A673 (cell line): Measurements from ENCODE around the gene DPF1.

Source experiments
- EZH2 ChIP-seq: fragments of 200-600 bp; sonication (generic); IDR thresholded peaks from 2 replicates; pipeline ENCODE4 v1.6.1; 2017; ENCODE audit warnings: borderline replicate concordance, low read depth, mild to moderate bottlenecking, mixed read lengths, antibody characterized with exemption, low read length; ENCODE audit not compliant: poor library complexity, severe bottlenecking
- TF ChIP-seq, protein P1 (sequence below): fragments of 300-800, 200-600 bp; sonication (generic); conservative IDR thresholded peaks from 2 replicates; pipeline ENCODE4 v1.5.1; 2017; ENCODE audit warnings: low read depth, mild to moderate bottlenecking, antibody characterized with exemption, low read length, moderate library complexity, mixed read lengths

GRCh38 chr19:38170334-38170733, 53.7 kb downstream of the DPF1 start:
- TF ChIP-seq EZH2, result no peak
- TF ChIP-seq, protein P1, sequence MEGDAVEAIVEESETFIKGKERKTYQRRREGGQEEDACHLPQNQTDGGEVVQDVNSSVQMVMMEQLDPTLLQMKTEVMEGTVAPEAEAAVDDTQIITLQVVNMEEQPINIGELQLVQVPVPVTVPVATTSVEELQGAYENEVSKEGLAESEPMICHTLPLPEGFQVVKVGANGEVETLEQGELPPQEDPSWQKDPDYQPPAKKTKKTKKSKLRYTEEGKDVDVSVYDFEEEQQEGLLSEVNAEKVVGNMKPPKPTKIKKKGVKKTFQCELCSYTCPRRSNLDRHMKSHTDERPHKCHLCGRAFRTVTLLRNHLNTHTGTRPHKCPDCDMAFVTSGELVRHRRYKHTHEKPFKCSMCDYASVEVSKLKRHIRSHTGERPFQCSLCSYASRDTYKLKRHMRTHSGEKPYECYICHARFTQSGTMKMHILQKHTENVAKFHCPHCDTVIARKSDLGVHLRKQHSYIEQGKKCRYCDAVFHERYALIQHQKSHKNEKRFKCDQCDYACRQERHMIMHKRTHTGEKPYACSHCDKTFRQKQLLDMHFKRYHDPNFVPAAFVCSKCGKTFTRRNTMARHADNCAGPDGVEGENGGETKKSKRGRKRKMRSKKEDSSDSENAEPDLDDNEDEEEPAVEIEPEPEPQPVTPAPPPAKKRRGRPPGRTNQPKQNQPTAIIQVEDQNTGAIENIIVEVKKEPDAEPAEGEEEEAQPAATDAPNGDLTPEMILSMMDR, result no peak
